ENCODE measurements around the gene FAM83G. TPM values are rescaled to one million over a fixed set of nuclear protein-coding genes. Genes with fewer than 3 reads are reported as not detected.

FAM83G gene
- total RNA-seq, 1 experiment from 2014 or later: 31.4 TPM

DNA sequence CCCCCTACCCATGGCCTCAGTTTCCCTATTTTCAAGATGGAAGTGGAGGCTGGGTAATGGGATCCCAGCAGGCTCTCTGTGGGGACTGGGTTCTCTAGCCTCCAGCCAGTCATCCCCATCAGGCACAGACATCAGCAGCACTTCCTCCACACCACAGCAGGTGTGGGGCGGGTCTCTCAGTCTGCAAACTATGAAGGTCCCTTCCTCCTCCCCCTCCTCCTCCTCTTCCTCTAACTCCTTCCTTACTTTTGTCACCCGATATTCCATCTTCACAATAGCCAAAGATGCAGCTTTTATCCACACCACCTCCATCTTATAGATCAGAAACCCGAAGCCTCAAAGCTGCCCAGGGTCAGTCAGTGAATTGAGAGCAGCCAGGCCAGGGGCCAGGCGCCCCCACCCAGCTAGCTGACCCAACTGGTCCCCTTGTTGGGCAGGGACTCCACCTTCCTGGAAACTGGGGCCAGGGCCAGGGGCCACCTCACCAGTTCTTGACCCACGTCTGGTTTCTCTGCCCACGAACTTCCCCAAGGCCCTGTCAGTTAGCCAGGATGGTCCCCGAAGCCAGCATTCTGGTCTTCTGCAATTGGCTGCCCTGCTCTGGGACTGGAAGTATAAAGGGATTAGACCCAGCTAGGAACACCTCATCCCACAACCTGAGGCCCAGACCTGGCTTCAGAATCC lies 2.5 kb downstream of the FAM83G start (continued):
- TF ChIP-seq CREM (CRISPR knock-in tag; IDR thresholded peaks at IDR 0.05): no peak

DNA sequence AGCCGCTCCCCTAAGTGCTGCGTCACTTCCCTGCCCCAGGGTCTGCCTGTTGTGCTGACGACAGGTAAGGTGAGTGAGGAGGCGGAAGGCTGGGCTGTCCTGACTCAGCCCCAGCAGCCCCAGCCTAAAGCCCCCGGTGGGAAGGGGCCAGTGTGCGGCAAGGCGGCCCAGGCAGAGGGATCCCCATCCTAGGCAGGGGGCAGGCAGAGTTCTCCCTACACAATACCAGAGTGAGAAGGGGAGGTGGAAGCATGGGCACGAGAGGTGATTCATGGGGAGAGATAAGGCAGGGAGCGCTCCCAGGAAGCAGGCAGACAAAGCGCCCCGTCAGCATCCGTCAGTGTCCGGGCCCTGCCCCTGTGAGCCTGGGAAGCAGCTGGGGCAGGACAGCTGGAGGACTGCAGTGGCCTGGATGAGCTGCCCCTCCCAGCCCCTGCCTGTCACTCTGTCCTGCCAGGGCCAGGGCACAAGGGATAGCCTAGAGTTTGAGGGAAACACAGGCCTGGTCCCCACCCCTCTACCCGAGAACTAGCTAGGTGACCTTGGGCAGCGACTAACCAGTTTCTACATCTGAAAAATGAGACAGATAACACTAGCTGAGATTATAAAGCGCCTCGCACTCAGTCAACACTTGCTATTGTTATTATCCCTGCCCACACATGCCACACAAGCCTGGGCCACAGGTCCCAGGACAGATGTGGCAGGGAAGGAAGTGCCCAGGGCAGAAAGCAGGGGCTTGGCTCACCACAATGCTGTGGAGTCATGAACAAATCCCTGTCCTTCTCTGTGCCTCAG lies 3.8 kb downstream of the FAM83G start:
- ATAC-seq: no peak
- TF ChIP-seq ATF6 (CRISPR knock-in tag; IDR thresholded peaks at IDR 0.05) (no peak), TEAD4 (CRISPR knock-in tag; IDR thresholded peaks at IDR 0.05) (no peak), JUN (CRISPR knock-in tag; IDR thresholded peaks at IDR 0.05) (no peak), CREM (CRISPR knock-in tag; IDR thresholded peaks at IDR 0.05) (no peak), PRDM15 (CRISPR knock-in tag; IDR thresholded peaks at IDR 0.05) (no peak), MYBL2 (CRISPR knock-in tag; IDR thresholded peaks at IDR 0.05) (no peak)
- TF ChIP-seq, protein P1, sequence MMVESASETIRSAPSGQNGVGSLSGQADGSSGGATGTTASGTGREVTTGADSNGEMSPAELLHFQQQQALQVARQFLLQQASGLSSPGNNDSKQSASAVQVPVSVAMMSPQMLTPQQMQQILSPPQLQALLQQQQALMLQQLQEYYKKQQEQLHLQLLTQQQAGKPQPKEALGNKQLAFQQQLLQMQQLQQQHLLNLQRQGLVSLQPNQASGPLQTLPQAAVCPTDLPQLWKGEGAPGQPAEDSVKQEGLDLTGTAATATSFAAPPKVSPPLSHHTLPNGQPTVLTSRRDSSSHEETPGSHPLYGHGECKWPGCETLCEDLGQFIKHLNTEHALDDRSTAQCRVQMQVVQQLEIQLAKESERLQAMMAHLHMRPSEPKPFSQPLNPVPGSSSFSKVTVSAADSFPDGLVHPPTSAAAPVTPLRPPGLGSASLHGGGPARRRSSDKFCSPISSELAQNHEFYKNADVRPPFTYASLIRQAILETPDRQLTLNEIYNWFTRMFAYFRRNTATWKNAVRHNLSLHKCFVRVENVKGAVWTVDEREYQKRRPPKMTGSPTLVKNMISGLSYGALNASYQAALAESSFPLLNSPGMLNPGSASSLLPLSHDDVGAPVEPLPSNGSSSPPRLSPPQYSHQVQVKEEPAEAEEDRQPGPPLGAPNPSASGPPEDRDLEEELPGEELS (CRISPR knock-in tag; IDR thresholded peaks at IDR 0.05): no peak
- TF ChIP-seq, protein P2, sequence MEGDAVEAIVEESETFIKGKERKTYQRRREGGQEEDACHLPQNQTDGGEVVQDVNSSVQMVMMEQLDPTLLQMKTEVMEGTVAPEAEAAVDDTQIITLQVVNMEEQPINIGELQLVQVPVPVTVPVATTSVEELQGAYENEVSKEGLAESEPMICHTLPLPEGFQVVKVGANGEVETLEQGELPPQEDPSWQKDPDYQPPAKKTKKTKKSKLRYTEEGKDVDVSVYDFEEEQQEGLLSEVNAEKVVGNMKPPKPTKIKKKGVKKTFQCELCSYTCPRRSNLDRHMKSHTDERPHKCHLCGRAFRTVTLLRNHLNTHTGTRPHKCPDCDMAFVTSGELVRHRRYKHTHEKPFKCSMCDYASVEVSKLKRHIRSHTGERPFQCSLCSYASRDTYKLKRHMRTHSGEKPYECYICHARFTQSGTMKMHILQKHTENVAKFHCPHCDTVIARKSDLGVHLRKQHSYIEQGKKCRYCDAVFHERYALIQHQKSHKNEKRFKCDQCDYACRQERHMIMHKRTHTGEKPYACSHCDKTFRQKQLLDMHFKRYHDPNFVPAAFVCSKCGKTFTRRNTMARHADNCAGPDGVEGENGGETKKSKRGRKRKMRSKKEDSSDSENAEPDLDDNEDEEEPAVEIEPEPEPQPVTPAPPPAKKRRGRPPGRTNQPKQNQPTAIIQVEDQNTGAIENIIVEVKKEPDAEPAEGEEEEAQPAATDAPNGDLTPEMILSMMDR (IDR thresholded peaks at IDR 0.05): no peak
- Mint-ChIP-seq H3K36me3 (peaks cover 18% of the 10 kb centered on the region), H3K27ac (no peak overlapping the region), H3K27me3 (ENCODE audit: low read depth) (no peaks in the 10 kb centered on the region), H3K4me3 (no peak overlapping the region), H3K9me3 (peaks cover 3% of the 10 kb centered on the region; the same call in 1 of the 2 replicates), H3K4me1 (peaks cover 20% of the 10 kb centered on the region)
- POLR2A ChIA-PET: interaction anchor here (0.6 kb wide), 1 partner anchor 62 kb away, joined by 3 read pairs; no protein-coding TSS in a partner anchor
- no peak for DNase-seq (ENCODE audit: low spot score)
- CTCF ChIA-PET: no interaction called here

- TF ChIP-seq HMGXB4 (CRISPR knock-in tag; IDR thresholded peaks at IDR 0.05) (no peak), TCF7 (CRISPR knock-in tag; IDR thresholded peaks at IDR 0.05; ENCODE audit: low read depth) (no peak), JUN (CRISPR knock-in tag; IDR thresholded peaks at IDR 0.05) (no peak), HMGA2 (CRISPR knock-in tag; IDR thresholded peaks at IDR 0.05) (no peak), MYBL2 (CRISPR knock-in tag; IDR thresholded peaks at IDR 0.05) (no peak)
- TF ChIP-seq, protein P3, sequence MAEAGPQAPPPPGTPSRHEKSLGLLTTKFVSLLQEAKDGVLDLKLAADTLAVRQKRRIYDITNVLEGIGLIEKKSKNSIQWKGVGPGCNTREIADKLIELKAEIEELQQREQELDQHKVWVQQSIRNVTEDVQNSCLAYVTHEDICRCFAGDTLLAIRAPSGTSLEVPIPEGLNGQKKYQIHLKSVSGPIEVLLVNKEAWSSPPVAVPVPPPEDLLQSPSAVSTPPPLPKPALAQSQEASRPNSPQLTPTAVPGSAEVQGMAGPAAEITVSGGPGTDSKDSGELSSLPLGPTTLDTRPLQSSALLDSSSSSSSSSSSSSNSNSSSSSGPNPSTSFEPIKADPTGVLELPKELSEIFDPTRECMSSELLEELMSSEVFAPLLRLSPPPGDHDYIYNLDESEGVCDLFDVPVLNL (CRISPR knock-in tag; IDR thresholded peaks at IDR 0.05; ENCODE audit: borderline replicate concordance, low read depth): no peak
- TF ChIP-seq, protein P4, sequence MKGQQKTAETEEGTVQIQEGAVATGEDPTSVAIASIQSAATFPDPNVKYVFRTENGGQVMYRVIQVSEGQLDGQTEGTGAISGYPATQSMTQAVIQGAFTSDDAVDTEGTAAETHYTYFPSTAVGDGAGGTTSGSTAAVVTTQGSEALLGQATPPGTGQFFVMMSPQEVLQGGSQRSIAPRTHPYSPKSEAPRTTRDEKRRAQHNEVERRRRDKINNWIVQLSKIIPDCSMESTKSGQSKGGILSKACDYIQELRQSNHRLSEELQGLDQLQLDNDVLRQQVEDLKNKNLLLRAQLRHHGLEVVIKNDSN (CRISPR knock-in tag; IDR thresholded peaks at IDR 0.05): no peak
- no peak for ATAC-seq
Measured at GRCh38 chr17:18999911-19000310, 4.7 kb downstream of the FAM83G start.

More at GRCh38 chr17:18999911-19000310, 4.7 kb downstream of the FAM83G start:
- DNase-seq (ENCODE audit: low spot score): no peak
- Mint-ChIP-seq H3K4me3 (no peak overlapping the region), H3K36me3 (peaks cover 24% of the 10 kb centered on the region), H3K27me3 (ENCODE audit: low read depth) (no peaks in the 10 kb centered on the region), H3K27ac (no peak overlapping the region), H3K9me3 (peaks cover 9% of the 10 kb centered on the region), H3K4me1 (peaks cover 18% of the 10 kb centered on the region)
- ChIA-PET CTCF (no interaction called here), POLR2A (no interaction called here)
